ENCODE data around the gene HGS.
A peak's percentile ranks its signal among the peaks of the same experiment; 100 is the strongest.

HGS gene
- total RNA-seq, result 150 to 180 reads per million in 2 experiments

GRCh38 chr17:81683584-81684441 lies at the start of gene HGS, which contains the start of gene ARL16:
TSS of gene HGS (plus strand) at chr17:81684011. CDS start at chr17:81684067, 56 bp downstream.
TSS of gene ARL16 (minus strand) at chr17:81683797. CDS start at chr17:81683753, 44 bp downstream.
- DNase-seq (ENCODE audit: low read depth), result peak; percentile 96

- DNase-seq (ENCODE audit: low read depth), result no peak
Observed at GRCh38 chr17:81635431-81635830, 48.4 kb upstream of the HGS start.

- no peak for DNase-seq (ENCODE audit: low read depth)
Observed at GRCh38 chr17:81635973-81636504, 47.8 kb upstream of the HGS start.

GRCh38 chr17:81636505-81637288 lies 47.1 kb upstream of the HGS start, which contains the start of the genes NPLOC4 and TSPAN10:
TSS of gene NPLOC4 (minus strand) at chr17:81637112. CDS start at chr17:81636930, 182 bp downstream.
TSS of gene TSPAN10 (plus strand) at chr17:81637196. CDS start at chr17:81642413, 5,217 bp downstream.
- peak; percentile 70 for DNase-seq (ENCODE audit: low read depth)

- no peak for DNase-seq (ENCODE audit: low read depth)
Observed at GRCh38 chr17:81638683-81639082, 45.1 kb upstream of the HGS start.

- no peak for DNase-seq (ENCODE audit: low read depth)
Observed at GRCh38 chr17:81640011-81640410, 43.8 kb upstream of the HGS start.

- DNase-seq (ENCODE audit: low read depth), result no peak
Observed at GRCh38 chr17:81641825-81642489, 41.9 kb upstream of the HGS start.

GRCh38 chr17:81644496-81644895 lies 39.3 kb upstream of the HGS start:
- no peak for DNase-seq (ENCODE audit: low read depth)

GRCh38 chr17:81644976-81645952 lies 38.5 kb upstream of the HGS start:
- no peak for DNase-seq (ENCODE audit: low read depth)

- no peak for DNase-seq (ENCODE audit: low read depth)
Observed at GRCh38 chr17:81646869-81647600, 36.8 kb upstream of the HGS start.

GRCh38 chr17:81647640-81648012 lies 36.2 kb upstream of the HGS start:
- no peak for DNase-seq (ENCODE audit: low read depth)

- DNase-seq (ENCODE audit: low read depth), result no peak
Observed at GRCh38 chr17:81648013-81648706, 35.7 kb upstream of the HGS start.

GRCh38 chr17:81648707-81649085 lies 35.1 kb upstream of the HGS start:
- DNase-seq (ENCODE audit: low read depth), result no peak

- no peak for DNase-seq (ENCODE audit: low read depth)
Observed at GRCh38 chr17:81650951-81651350, 32.9 kb upstream of the HGS start.

GRCh38 chr17:81651692-81652091 lies 32.1 kb upstream of the HGS start:
- DNase-seq (ENCODE audit: low read depth), result no peak

GRCh38 chr17:81652906-81653771 lies 30.7 kb upstream of the HGS start:
- DNase-seq (ENCODE audit: low read depth), result no peak

GRCh38 chr17:81655378-81656117 lies 28.3 kb upstream of the HGS start:
- DNase-seq (ENCODE audit: low read depth), result no peak

Data from T follicular helper cell (primary cell).